HEK293 (cell line): Measurements from ENCODE around the gene C1QL4.

Source experiments
- FEZF1 ChIP-seq: fragments of 450-650 bp; formaldehyde crosslinking; IDR thresholded peaks from 2 replicates; pipeline ENCODE4 v1.5.1; 2016; ENCODE audit warnings: missing biosample characterization, missing genetic modification characterization
- HOXC10 ChIP-seq: sonication (generic); formaldehyde crosslinking; IDR thresholded peaks from 2 replicates; pipeline ENCODE4 v1.8.1; 2023; ENCODE audit warnings: mild to moderate bottlenecking, missing genetic modification reagents
- HOXD13 ChIP-seq: sonication (generic); formaldehyde crosslinking; IDR thresholded peaks from 2 replicates; pipeline ENCODE4 v1.8.0; 2022; ENCODE audit warnings: missing genetic modification reagents, borderline replicate concordance
- IKZF3 ChIP-seq: fragments of 450-650 bp; IDR thresholded peaks from 2 replicates; pipeline ENCODE4 v1.5.0; 2018; ENCODE audit warnings: missing biosample characterization, mild to moderate bottlenecking, missing genetic modification characterization, moderate library complexity
- KLF9 ChIP-seq: fragments of 450-650 bp; formaldehyde crosslinking; IDR thresholded peaks from 2 replicates; pipeline ENCODE4 v1.5.1; 2016; ENCODE audit warnings: missing biosample characterization, missing genetic modification characterization, low read depth
- SCRT2 ChIP-seq: fragments of 450-650 bp; formaldehyde crosslinking; IDR thresholded peaks from 2 replicates; pipeline ENCODE4 v1.5.1; 2016; ENCODE audit warnings: missing biosample characterization, missing genetic modification characterization
- SP7 ChIP-seq: fragments of 450-650 bp; formaldehyde crosslinking; IDR thresholded peaks from 2 replicates; pipeline ENCODE4 v1.5.1; 2016; ENCODE audit warnings: missing biosample characterization, missing genetic modification characterization
- ZBTB8A ChIP-seq: fragments of 450-650 bp; formaldehyde crosslinking; IDR thresholded peaks from 2 replicates; pipeline ENCODE4 v1.5.1; 2016; ENCODE audit warnings: missing biosample characterization, missing genetic modification characterization
- ZFHX2 ChIP-seq: fragments of 450-650 bp; formaldehyde crosslinking; conservative IDR thresholded peaks from 2 replicates; pipeline ENCODE4 v1.5.1; 2016; ENCODE audit warnings: missing biosample characterization, missing genetic modification characterization
- ZFP3 ChIP-seq: fragments of 450-650 bp; formaldehyde crosslinking; IDR thresholded peaks from 2 replicates; pipeline ENCODE4 v1.5.1; 2016; ENCODE audit warnings: low read depth, missing biosample characterization, missing genetic modification characterization
- ZFP69B ChIP-seq: fragments of 450-650 bp; formaldehyde crosslinking; IDR thresholded peaks from 2 replicates; pipeline ENCODE4 v1.5.1; 2016; ENCODE audit warnings: missing biosample characterization, missing genetic modification characterization
- ZNF132 ChIP-seq: fragments of 450-650 bp; formaldehyde crosslinking; IDR thresholded peaks from 2 replicates; pipeline ENCODE4 v1.5.1; 2017; ENCODE audit warnings: missing biosample characterization, missing genetic modification characterization, borderline replicate concordance
- ZNF133 ChIP-seq: fragments of 450-650 bp; formaldehyde crosslinking; IDR thresholded peaks from 2 replicates; pipeline ENCODE4 v1.5.1; 2016; ENCODE audit warnings: missing biosample characterization, missing genetic modification characterization
- ZNF140 ChIP-seq: fragments of 450-650 bp; formaldehyde crosslinking; IDR thresholded peaks from 2 replicates; pipeline ENCODE4 v1.5.1; 2016; ENCODE audit warnings: missing biosample characterization, missing genetic modification characterization
- ZNF202 ChIP-seq: fragments of 450-650 bp; formaldehyde crosslinking; IDR thresholded peaks from 2 replicates; pipeline ENCODE4 v1.5.1; 2016; ENCODE audit warnings: missing biosample characterization, missing genetic modification characterization, borderline replicate concordance
- ZNF223 ChIP-seq: fragments of 450-650 bp; formaldehyde crosslinking; IDR thresholded peaks from 2 replicates; pipeline ENCODE4 v1.5.1; 2016; ENCODE audit warnings: missing biosample characterization, missing genetic modification characterization
- ZNF23 ChIP-seq: fragments of 450-650 bp; formaldehyde crosslinking; IDR thresholded peaks from 2 replicates; pipeline ENCODE4 v1.5.1; 2016; ENCODE audit warnings: missing biosample characterization, missing genetic modification characterization, borderline replicate concordance
- ZNF239 ChIP-seq: fragments of 450-650 bp; formaldehyde crosslinking; IDR thresholded peaks from 2 replicates; pipeline ENCODE4 v1.5.1; 2016; ENCODE audit warnings: missing biosample characterization, missing genetic modification characterization
- ZNF280C ChIP-seq: fragments of 450-650 bp; formaldehyde crosslinking; IDR thresholded peaks from 2 replicates; pipeline ENCODE4 v1.5.1; 2016; ENCODE audit warnings: missing biosample characterization, missing genetic modification characterization
- ZNF335 ChIP-seq: fragments of 450-650 bp; formaldehyde crosslinking; conservative IDR thresholded peaks from 2 replicates; pipeline ENCODE4 v1.5.1; 2016; ENCODE audit warnings: missing biosample characterization, missing genetic modification characterization
- ZNF394 ChIP-seq: fragments of 450-650 bp; formaldehyde crosslinking; IDR thresholded peaks from 2 replicates; pipeline ENCODE4 v1.5.1; 2016; ENCODE audit warnings: missing biosample characterization, missing genetic modification characterization, mild to moderate bottlenecking, moderate library complexity, borderline replicate concordance
- ZNF404 ChIP-seq: fragments of 450-650 bp; formaldehyde crosslinking; IDR thresholded peaks from 2 replicates; pipeline ENCODE4 v1.5.1; 2017; ENCODE audit warnings: missing biosample characterization, missing genetic modification characterization
- ZNF48 ChIP-seq: fragments of 450-650 bp; formaldehyde crosslinking; IDR thresholded peaks from 2 replicates; pipeline ENCODE4 v1.5.1; 2016; ENCODE audit warnings: missing biosample characterization, missing genetic modification characterization
- ZNF501 ChIP-seq: fragments of 450-650 bp; formaldehyde crosslinking; IDR thresholded peaks from 2 replicates; pipeline ENCODE4 v1.5.1; 2016; ENCODE audit warnings: missing biosample characterization, missing genetic modification characterization
- ZNF600 ChIP-seq: fragments of 450-650 bp; formaldehyde crosslinking; IDR thresholded peaks from 2 replicates; pipeline ENCODE4 v1.5.1; 2016; ENCODE audit warnings: missing biosample characterization, missing genetic modification characterization
- ZNF623 ChIP-seq: fragments of 450-650 bp; formaldehyde crosslinking; IDR thresholded peaks from 2 replicates; pipeline ENCODE4 v1.5.1; 2016; ENCODE audit warnings: missing biosample characterization, missing genetic modification characterization
- ZNF677 ChIP-seq: fragments of 450-650 bp; IDR thresholded peaks from 2 replicates; pipeline ENCODE4 v1.5.0; 2018; ENCODE audit warnings: missing biosample characterization, mild to moderate bottlenecking, missing genetic modification characterization, moderate library complexity
- ZNF701 ChIP-seq: fragments of 450-650 bp; formaldehyde crosslinking; IDR thresholded peaks from 2 replicates; pipeline ENCODE4 v1.5.1; 2016; ENCODE audit warnings: missing biosample characterization, missing genetic modification characterization
- ZNF747 ChIP-seq: fragments of 450-650 bp; formaldehyde crosslinking; IDR thresholded peaks from 2 replicates; pipeline ENCODE4 v1.5.1; 2016; ENCODE audit warnings: missing biosample characterization, missing genetic modification characterization
- ZNF837 ChIP-seq: fragments of 450-650 bp; formaldehyde crosslinking; IDR thresholded peaks from 2 replicates; pipeline ENCODE4 v1.5.1; 2016; ENCODE audit warnings: missing biosample characterization, missing genetic modification characterization
- ZSCAN30 ChIP-seq: fragments of 450-650 bp; IDR thresholded peaks from 2 replicates; pipeline ENCODE4 v1.5.1; 2018; ENCODE audit warnings: missing biosample characterization, mild to moderate bottlenecking, missing genetic modification characterization, moderate library complexity
- TF ChIP-seq, protein P1 (sequence below): fragments of 450-650 bp; formaldehyde crosslinking; IDR thresholded peaks from 2 replicates; pipeline ENCODE4 v1.5.1; 2016; ENCODE audit warnings: missing biosample characterization, missing genetic modification characterization
- TF ChIP-seq, protein P2 (sequence below): fragments of 450-650 bp; formaldehyde crosslinking; IDR thresholded peaks from 2 replicates; pipeline ENCODE4 v1.5.1; 2016; ENCODE audit warnings: missing biosample characterization, missing genetic modification characterization, borderline replicate concordance
- TF ChIP-seq, protein P3 (sequence below): fragments of 450-650 bp; formaldehyde crosslinking; IDR thresholded peaks from 2 replicates; pipeline ENCODE4 v1.5.1; 2016; ENCODE audit warnings: missing biosample characterization, missing genetic modification characterization

Gene C1QL4

GRCh38 chr12:49346659-49347310 is 9.8 kb upstream of the C1QL4 start, which contains the start of gene DNAJC22 (continued):
- TF ChIP-seq, protein P1, sequence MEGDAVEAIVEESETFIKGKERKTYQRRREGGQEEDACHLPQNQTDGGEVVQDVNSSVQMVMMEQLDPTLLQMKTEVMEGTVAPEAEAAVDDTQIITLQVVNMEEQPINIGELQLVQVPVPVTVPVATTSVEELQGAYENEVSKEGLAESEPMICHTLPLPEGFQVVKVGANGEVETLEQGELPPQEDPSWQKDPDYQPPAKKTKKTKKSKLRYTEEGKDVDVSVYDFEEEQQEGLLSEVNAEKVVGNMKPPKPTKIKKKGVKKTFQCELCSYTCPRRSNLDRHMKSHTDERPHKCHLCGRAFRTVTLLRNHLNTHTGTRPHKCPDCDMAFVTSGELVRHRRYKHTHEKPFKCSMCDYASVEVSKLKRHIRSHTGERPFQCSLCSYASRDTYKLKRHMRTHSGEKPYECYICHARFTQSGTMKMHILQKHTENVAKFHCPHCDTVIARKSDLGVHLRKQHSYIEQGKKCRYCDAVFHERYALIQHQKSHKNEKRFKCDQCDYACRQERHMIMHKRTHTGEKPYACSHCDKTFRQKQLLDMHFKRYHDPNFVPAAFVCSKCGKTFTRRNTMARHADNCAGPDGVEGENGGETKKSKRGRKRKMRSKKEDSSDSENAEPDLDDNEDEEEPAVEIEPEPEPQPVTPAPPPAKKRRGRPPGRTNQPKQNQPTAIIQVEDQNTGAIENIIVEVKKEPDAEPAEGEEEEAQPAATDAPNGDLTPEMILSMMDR, result peak; percentile 22; the same call in 1 of the 2 replicates
- TF ChIP-seq ZFHX2 (tag by site-specific recombination) (peak; percentile 96), ZNF701 (tag by site-specific recombination) (no peak), IKZF3 (peak; percentile 62; the same call in 1 of the 2 replicates), ZSCAN30 (tag by site-specific recombination) (no peak), ZNF501 (tag by site-specific recombination) (no peak), HOXC10 (CRISPR knock-in tag) (no peak), ZNF239 (tag by site-specific recombination) (no peak), ZNF837 (no peak), ZNF404 (tag by site-specific recombination) (no peak), ZNF202 (no peak), SP7 (tag by site-specific recombination) (no peak), ZNF335 (tag by site-specific recombination) (peak; percentile 84), ZNF623 (tag by site-specific recombination) (no peak), ZNF132 (tag by site-specific recombination) (no peak), KLF9 (no peak), ZNF48 (tag by site-specific recombination) (no peak), ZNF23 (no peak), ZNF677 (tag by site-specific recombination) (no peak), FEZF1 (tag by site-specific recombination) (no peak), ZNF600 (tag by site-specific recombination) (peak; percentile 82; the same call in 1 of the 2 replicates), ZFP3 (tag by site-specific recombination) (no peak), ZNF140 (tag by site-specific recombination) (no peak), ZNF133 (tag by site-specific recombination) (no peak), ZNF394 (tag by site-specific recombination) (no peak), SCRT2 (no peak), ZFP69B (tag by site-specific recombination) (no peak), ZNF747 (tag by site-specific recombination) (no peak), ZBTB8A (peak; percentile 88), ZNF280C (tag by site-specific recombination) (no peak), ZNF223 (no peak), HOXD13 (CRISPR knock-in tag) (no peak)
- TF ChIP-seq, protein P2, sequence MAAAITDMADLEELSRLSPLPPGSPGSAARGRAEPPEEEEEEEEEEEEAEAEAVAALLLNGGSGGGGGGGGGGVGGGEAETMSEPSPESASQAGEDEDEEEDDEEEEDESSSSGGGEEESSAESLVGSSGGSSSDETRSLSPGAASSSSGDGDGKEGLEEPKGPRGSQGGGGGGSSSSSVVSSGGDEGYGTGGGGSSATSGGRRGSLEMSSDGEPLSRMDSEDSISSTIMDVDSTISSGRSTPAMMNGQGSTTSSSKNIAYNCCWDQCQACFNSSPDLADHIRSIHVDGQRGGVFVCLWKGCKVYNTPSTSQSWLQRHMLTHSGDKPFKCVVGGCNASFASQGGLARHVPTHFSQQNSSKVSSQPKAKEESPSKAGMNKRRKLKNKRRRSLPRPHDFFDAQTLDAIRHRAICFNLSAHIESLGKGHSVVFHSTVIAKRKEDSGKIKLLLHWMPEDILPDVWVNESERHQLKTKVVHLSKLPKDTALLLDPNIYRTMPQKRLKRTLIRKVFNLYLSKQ (tag by site-specific recombination), result no peak
- TF ChIP-seq, protein P3, sequence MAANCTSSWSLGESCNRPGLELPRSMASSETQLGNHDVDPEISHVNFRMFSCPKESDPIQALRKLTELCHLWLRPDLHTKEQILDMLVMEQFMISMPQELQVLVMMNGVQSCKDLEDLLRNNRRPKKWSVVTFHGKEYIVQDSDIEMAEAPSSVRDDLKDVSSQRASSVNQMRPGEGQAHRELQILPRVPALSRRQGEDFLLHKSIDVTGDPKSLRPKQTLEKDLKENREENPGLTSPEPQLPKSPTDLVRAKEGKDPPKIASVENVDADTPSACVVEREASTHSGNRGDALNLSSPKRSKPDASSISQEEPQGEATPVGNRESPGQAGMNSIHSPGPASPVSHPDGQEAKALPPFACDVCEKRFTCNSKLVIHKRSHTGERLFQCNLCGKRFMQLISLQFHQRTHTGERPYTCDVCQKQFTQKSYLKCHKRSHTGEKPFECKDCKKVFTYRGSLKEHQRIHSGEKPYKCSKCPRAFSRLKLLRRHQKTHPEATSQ, result no peak
